ENCODE results near the gene KLHL3. TPM values are rescaled to one million over a fixed set of nuclear protein-coding genes. Genes with fewer than 3 reads are reported as not detected.

Gene KLHL3
- polyA plus RNA-seq, 5 donors, result 19.5 to 37.0 (median 27.2) TPM

- DNase-seq, result no peak
Observed at GRCh38 chr5:137635521-137635921, 100.4 kb downstream of the KLHL3 start.

- DNase-seq, result no peak
Observed at GRCh38 chr5:137633896-137634295, 102.0 kb downstream of the KLHL3 start.

DNA sequence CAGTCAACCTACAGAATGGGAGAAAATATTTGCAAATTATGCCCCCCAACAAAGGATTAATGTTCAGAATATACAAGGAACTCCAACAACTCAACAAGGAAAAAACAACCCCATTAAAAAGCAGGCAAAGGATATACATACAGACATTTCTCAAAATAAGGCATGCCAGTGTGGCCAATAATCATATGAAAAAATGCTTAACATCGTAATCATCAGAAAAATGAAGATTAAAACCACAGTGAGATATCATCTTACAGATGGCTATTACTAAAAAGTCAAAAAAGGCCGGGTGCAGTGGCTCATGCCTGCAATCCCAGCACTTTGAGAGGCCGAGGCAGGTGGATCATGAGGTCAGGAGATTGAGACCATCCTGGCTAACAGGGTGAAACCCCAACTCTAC lies 103.2 kb downstream of the KLHL3 start:
- DNase-seq, result no peak

- no peak for DNase-seq
Observed at GRCh38 chr5:137631453-137631852, 104.4 kb downstream of the KLHL3 start.

GRCh38 chr5:137630972-137631370 lies 104.9 kb downstream of the KLHL3 start:
- no peak for DNase-seq

- DNase-seq, result no peak
Observed at GRCh38 chr5:137630216-137630971, 105.5 kb downstream of the KLHL3 start.

DNA sequence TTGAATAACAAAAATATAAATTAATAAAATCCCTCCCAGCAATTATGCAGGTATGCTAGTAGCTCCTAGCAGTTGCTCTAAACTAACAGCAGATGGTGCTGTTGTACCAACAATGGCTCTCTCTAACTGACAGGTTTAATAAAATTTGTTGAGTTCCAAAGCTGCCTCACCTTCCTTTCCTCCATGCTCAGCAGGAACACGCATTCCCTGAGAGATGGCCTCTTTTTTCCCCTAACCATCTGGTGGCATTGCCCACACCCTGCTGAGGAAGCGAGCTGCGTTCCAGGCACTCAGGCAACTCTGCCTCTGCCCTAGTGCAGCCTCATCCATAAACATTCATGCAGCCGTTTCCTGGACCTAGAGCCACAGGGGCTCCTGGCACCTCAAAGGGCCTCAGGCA lies 106.2 kb downstream of the KLHL3 start:
- peak; percentile 34 to 41 for DNase-seq

DNA sequence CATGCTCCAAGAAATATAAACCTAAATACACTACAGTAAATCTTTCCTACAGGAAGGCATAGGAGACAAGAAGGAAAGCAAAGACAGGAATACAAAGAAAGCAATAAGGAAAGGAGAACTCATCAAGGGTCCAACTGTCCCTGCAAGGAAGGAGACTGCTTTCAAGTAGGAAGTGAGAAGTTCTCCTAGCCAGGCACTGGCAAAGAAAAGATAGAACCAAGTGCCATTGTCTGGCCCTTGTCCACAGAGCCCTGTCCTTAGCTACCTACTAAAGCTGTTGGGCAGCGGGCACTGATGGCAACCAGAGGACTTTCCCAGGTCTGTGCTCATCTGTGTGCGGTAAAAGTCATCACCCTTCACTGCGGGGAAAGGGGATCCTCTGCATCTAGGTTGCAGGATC lies 108.2 kb downstream of the KLHL3 start:
- no peak for DNase-seq

- DNase-seq, result no peak
Observed at GRCh38 chr5:137627293-137627692, 108.6 kb downstream of the KLHL3 start.

DNA sequence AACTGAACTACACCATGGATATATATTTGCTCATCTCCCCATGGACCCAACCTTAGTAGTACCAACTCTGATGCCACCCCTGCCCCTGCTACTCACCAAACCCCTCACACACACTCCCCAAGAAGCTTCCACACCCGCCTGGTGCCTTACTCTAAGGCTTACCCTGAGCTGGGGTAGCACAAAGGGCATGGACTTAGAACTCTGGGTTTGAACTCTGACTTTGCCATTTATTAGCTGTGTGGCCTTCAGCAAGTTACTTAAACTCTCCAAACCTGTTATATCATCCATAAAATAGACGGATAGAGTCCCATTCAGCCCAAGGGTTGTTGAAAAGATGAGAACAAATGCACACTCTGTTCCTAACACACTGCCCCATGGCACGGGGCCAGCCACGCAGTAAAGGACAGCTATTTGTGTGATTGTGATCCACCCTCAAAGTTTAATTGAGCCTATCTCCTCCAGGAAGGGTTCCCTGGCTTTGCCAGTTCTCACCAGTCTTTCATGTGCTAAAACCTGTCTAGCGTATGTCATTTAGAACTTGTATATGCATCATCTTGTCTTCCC lies 111.0 kb downstream of the KLHL3 start:
- no peak for DNase-seq

DNA sequence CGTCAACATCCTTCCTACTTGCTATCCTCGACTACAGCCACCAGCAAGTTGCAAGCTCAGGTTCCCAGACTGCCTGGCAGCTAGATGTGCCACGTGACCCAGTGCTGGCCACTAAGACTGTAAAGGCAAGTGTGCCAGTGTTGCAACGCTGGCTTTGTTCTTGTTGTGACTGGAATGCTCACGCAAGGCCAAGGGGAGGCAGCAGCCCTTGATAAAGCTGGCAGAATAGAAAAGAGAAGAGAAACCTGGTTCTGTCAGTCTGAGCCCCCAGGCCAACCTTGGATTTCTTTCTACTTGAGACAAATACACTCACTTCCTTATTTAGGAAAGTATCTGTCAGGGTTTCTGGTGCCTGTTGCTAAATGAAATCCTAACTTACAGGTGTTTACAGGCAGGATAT lies 113.0 kb downstream of the KLHL3 start:
- no peak for DNase-seq

DNA sequence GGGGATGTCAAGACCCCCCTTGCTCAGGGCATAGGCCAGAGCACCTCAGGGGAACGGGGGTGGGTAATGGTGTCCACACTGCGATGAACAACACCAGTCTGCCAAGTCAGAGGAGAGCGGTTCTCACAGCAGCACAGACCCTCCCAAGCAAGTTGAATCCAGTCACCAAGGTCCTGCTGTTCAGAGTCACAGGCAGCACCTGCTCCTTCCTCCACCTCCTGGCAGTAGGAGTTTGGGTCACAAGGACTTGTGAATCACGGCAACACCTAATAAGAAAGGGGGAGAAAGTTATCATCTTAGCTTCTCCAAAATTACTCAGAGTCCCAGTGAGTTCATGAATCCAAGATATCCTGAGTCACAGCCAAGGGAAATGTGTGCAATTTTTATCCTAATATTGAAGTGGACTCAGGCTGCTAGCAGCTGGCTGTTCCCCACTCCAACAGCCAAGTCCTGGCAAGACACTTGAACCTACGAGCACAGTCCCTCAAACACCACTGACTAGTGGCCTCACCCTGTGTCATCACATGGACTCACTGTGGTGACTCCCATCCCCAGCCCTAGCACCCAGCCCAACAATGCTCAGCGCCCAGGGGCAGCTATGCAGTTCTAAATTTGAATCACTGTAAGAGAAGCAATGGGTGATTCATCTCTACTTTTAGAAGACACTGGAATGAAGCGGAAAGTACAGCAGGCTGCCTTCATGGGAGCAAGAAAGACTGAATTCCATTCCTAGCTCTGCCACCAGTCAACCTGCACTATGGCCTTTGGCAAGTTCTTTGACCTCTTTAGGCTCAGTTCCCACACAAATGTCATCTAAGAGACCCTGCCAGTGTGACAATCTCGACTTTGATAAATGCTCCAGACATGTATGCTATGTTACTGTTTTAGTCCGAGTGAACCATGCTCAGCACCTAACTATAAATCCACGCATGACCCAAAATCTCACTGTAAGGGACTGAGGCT lies 113.7 kb downstream of the KLHL3 start:
- DNase-seq, result no peak

- DNase-seq, result no peak
Observed at GRCh38 chr5:137621306-137621705, 114.6 kb downstream of the KLHL3 start.

GRCh38 chr5:137619191-137619870 lies 116.6 kb downstream of the KLHL3 start:
- no peak for DNase-seq

GRCh38 chr5:137618476-137618875 lies 117.4 kb downstream of the KLHL3 start:
- DNase-seq, result no peak

- no peak for DNase-seq
Observed at GRCh38 chr5:137617528-137618205, 118.2 kb downstream of the KLHL3 start.

GRCh38 chr5:137616046-137616445 lies 119.8 kb downstream of the KLHL3 start:
- no peak for DNase-seq

GRCh38 chr5:137615171-137615775 lies 120.6 kb downstream of the KLHL3 start:
- no peak for DNase-seq

DNA sequence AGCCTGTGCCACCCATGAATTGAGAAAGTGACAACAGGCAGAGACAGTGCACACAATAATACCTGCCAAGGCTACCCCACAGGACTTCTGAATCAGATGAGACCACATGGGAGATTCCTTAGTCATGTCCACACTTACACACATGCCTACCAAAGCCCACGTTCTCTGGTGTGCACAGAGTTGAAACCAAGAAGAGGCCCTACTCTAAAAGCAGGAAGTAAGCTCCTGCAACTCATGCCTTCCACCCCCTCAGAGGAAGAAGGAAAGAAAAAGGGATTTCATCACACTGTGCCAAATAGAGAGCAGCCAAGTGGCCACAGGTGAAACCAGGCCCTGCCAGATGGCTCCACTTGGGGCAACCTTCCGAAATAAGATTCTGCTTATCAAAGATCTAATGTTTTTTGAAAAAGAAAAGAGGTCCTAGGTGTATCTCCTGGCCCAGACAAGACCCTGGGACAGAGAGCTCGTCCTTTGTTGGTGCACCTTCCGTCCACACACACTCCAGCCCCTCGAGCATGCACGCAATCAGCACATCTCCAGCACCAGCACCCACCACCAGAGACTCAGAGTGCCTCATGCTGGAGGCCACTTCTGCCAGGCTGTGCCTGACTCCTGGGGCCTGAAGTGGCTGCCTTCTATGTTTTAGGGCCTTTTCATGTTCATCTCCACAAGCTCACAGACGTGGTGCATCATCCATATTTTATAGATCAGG lies 122.2 kb downstream of the KLHL3 start:
- DNase-seq, result no peak

DNA sequence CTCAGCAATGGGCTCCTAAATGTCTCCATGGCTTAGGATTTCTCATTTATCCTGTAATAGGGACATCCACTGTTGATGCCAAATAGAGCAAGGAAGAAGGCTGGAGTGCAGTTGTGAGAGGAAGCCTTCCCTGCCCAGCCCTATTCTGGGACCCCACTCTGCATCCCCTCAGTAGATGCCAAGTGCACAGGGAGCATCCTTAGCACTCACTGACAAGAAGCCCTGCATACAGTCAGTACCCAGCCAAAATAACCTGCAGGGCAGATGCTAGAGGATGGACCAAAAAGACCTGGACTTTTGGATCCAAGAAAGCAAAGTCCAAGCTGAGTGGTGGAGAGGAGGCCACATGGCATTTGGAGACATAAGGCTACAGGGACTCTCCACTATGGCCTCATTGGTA lies 123.3 kb downstream of the KLHL3 start:
- DNase-seq, result no peak

Measured in right lung (tissue), 5 donors.